CD4-positive, alpha-beta T cell (primary cell): ENCODE measurements around the gene PPP5C. TPM values are rescaled to one million over a fixed set of nuclear protein-coding genes. Genes with fewer than 3 reads are reported as not detected.
"Not testable (repeated sequence)": the region's sequence is repeated elsewhere in the genome, so short reads cannot be mapped to it uniquely, and the experiment has no call there.

ENCODE experiments used
- ATAC-seq: fragments of 200-7000 bp; cut with Tn5 transposase; one replicate; pipeline ENCODE4 v1.10.0; 2022; ENCODE audit warnings: mild to moderate bottlenecking; ENCODE audit not compliant: poor library complexity
- CTCF ChIA-PET: fragments of 350-600 bp; sonication (Branson Sonifier 250); formaldehyde crosslinking; loops from one replicate; lab custom pipeline; 2021; ENCODE audit warnings: antibody characterized with exemption, inconsistent platforms; lab: Charles Lee
- POLR2A ChIA-PET: fragments of 350-600 bp; sonication (Branson Sonifier 250); formaldehyde crosslinking; loops from one replicate; lab custom pipeline; 2021; ENCODE audit warnings: antibody characterized with exemption, inconsistent platforms; lab: Charles Lee
- DNase-seq, 14 experiments: peaks; one replicate each; pipeline ENCODE4 v3.0.0-alpha.2; 2013 to 2020; ENCODE audit warnings: mixed read lengths in 2 of 14
- H3K27ac ChIP-seq, 2 donors: one replicate each; pipeline versions ENCODE4 v1.5.1 to v1.7.0; 2013; ENCODE audit warnings: low read length in 2 of 2, low read depth in 1 of 2, mild to moderate bottlenecking in 1 of 2
- H3K27me3 ChIP-seq, 2 experiments: 1 replicate in 1 of 2; 2 replicates in 1 of 2; pipeline versions ENCODE4 v1.6.1 to v1.7.0; 2013; ENCODE audit warnings: low read length in 2 of 2, control low read depth in 1 of 2, mild to moderate bottlenecking in 1 of 2, moderate library complexity in 1 of 2; ENCODE audit not compliant: insufficient read depth in 2 of 2, control insufficient read depth in 1 of 2
- H3K36me3 ChIP-seq: one replicate; pipeline ENCODE4 v1.6.1; 2013; ENCODE audit warnings: low read length, control low read depth; ENCODE audit not compliant: insufficient read depth
- H3K4me1 ChIP-seq: one replicate; pipeline ENCODE4 v1.6.1; 2013; ENCODE audit warnings: low read length, control low read depth; ENCODE audit not compliant: insufficient read depth
- H3K4me3 ChIP-seq: one replicate; pipeline ENCODE4 v1.5.1; 2013; ENCODE audit warnings: mild to moderate bottlenecking, low read length, moderate library complexity
- H3K9me3 ChIP-seq, 2 experiments: 1 replicate in 1 of 2; 2 replicates in 1 of 2; pipeline versions ENCODE4 v1.6.1 to v1.7.0; 2013; ENCODE audit warnings: low read length in 2 of 2, mild to moderate bottlenecking in 2 of 2, control low read depth in 1 of 2, moderate library complexity in 1 of 2; ENCODE audit not compliant: control insufficient read depth in 1 of 2, insufficient read depth in 1 of 2
- H3K27ac Mint-ChIP-seq: one replicate; pipeline ENCODE4 v1.8.0; 2020; ENCODE audit warnings: mixed read lengths
- H3K27me3 Mint-ChIP-seq: one replicate; pipeline ENCODE4 v1.8.0; 2021; ENCODE audit warnings: mixed read lengths
- H3K36me3 Mint-ChIP-seq: one replicate; pipeline ENCODE4 v1.8.0; 2021; ENCODE audit warnings: low read depth, mixed read lengths
- H3K4me1 Mint-ChIP-seq: one replicate; pipeline ENCODE4 v1.8.0; 2021; ENCODE audit warnings: low read depth, mixed read lengths
- H3K4me3 Mint-ChIP-seq: one replicate; pipeline ENCODE4 v1.8.0; 2020; ENCODE audit warnings: mild to moderate bottlenecking, mixed read lengths
- H3K9me3 Mint-ChIP-seq: one replicate; pipeline ENCODE4 v1.8.0; 2020; ENCODE audit warnings: mixed read lengths
- intact Hi-C, 2 experiments: fragments of 100-400 bp; cut with DNase I in 1 of 2; cut with micrococcal nuclease in 1 of 2; formaldehyde crosslinking; loops; one replicate each; pipeline versions ENCODE4 v1.15.1 to v1.9.0; 2023 to 2025; cut with DNase I, micrococcal nuclease
- total RNA-seq, 174 experiments: library from RNA in 2 of 174; stranded (reverse) in 2 of 174; gene quantifications; one replicate each; pipeline ENCODE4 v1.2.3 and lab custom pipeline; 2021 to 2026
- TF ChIP-seq, protein P1 (sequence below): fragments of 200-600 bp; IDR thresholded peaks from one replicate; pipeline ENCODE4 v1.8.0; 2022; ENCODE audit warnings: antibody characterized with exemption, mild to moderate bottlenecking

PPP5C gene
- total RNA-seq, 2 experiments from 2014 or later, result 18.9 to 20.2 TPM

DNA sequence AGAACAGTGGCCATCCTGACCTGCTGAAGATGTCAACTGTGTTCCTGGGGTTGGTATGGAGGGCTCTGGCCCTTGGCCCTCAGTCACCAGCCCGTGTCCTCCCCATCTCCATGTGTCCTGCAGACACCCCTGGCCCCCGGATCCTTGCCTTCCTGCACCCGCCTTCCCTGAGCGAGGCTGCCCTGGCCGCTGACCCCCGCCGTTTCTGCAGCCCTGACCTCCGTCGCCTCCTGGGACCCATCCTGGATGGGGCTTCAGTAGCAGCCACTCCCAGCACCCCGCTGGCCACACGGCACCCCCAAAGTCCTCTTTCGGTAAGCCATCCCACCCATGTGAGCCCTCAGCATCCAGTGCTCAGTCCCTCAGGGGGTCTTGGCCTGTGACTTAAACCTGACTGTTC, 25.2 kb upstream of the PPP5C start:
- TF ChIP-seq, protein P1, sequence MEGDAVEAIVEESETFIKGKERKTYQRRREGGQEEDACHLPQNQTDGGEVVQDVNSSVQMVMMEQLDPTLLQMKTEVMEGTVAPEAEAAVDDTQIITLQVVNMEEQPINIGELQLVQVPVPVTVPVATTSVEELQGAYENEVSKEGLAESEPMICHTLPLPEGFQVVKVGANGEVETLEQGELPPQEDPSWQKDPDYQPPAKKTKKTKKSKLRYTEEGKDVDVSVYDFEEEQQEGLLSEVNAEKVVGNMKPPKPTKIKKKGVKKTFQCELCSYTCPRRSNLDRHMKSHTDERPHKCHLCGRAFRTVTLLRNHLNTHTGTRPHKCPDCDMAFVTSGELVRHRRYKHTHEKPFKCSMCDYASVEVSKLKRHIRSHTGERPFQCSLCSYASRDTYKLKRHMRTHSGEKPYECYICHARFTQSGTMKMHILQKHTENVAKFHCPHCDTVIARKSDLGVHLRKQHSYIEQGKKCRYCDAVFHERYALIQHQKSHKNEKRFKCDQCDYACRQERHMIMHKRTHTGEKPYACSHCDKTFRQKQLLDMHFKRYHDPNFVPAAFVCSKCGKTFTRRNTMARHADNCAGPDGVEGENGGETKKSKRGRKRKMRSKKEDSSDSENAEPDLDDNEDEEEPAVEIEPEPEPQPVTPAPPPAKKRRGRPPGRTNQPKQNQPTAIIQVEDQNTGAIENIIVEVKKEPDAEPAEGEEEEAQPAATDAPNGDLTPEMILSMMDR, result no peak
- ChIA-PET CTCF (no interaction called here), POLR2A (no interaction called here)
- Mint-ChIP-seq H3K4me3 (no peak overlapping the region), H3K36me3 (no peaks in the 10 kb centered on the region), H3K27ac (no peak overlapping the region), H3K27me3 (no peaks in the 10 kb centered on the region), H3K4me1 (no peaks in the 10 kb centered on the region), H3K9me3 (peaks cover 4% of the 10 kb centered on the region)
- Histone ChIP-seq H3K9me3 (peaks cover 6 to 8% of the 10 kb centered on the region in 2 experiments), H3K27ac (no peak overlapping the region), H3K36me3 (no peaks in the 10 kb centered on the region), H3K4me3 (no peak overlapping the region), H3K27me3 (no peaks in the 10 kb centered on the region), H3K4me1 (no peaks in the 10 kb centered on the region)
- no peak for DNase-seq
- intact Hi-C loops, result no loop called here
- ATAC-seq, result no peak

DNA sequence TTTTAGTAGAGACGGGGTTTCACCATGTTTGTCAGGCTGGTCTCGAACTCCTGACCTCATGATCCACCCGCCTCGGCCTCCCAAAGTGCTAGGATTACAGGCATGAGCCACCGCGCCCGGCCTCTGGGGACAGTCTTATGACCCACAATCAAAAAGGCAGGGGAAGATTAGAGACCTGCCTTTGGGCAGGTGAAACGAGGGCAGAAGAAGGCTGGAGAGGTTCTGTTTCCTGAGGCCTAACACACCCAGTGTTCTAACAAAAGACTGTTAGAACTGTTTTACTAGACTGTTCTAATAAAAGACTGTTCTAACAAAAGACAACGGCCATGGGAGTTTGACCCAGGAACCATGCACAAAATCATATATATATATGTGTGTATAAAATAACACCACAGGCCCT, 23.7 kb upstream of the PPP5C start:
- H3K27ac Mint-ChIP-seq, POLR2A ChIA-PET, intact Hi-C loops, DNase-seq, H3K27me3 ChIP-seq, H3K27ac ChIP-seq, CTCF ChIA-PET, H3K4me1 Mint-ChIP-seq, H3K27me3 Mint-ChIP-seq, H3K36me3 Mint-ChIP-seq, ATAC-seq, H3K36me3 ChIP-seq, H3K9me3 Mint-ChIP-seq, H3K4me3 Mint-ChIP-seq, H3K4me1 ChIP-seq, H3K4me3 ChIP-seq: not testable (repeated sequence)
- peaks cover 18 to 22% of the 10 kb centered on the region in 2 experiments for H3K9me3 ChIP-seq

DNA sequence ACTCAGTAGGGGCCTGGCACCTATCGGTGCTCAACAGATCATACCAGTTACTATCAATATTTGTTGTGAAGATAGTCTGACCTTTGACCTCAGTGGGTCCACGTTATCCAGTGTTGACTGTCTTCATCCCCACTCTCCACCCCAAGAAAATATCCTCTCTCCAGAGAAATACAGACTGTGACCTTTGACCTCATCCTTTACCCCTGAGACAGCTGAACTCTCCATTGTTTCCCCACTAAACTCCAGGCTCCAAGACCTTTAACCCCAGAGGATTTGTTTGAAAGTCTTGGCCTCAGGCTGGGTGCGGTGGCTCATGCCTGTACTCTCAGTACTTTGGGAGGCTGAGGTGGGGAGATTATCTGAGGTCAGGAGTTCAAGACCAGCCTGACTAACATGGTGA, 22.6 kb upstream of the PPP5C start:
- ChIA-PET POLR2A (no interaction called here), CTCF (interaction anchor here (0.6 kb wide), 1 partner anchor 617 kb away, joined by 4 read pairs; no protein-coding TSS in a partner anchor)
- H3K27ac ChIP-seq, result no peak overlapping the region
- peaks cover 7% of the 10 kb centered on the region for H3K9me3 Mint-ChIP-seq
- H3K4me3 Mint-ChIP-seq, result no peak overlapping the region
- no peaks in the 10 kb centered on the region for H3K27me3 ChIP-seq
- intact Hi-C loops, result no loop called here
- peaks cover 12% of the 10 kb centered on the region for H3K36me3 Mint-ChIP-seq
- H3K36me3 ChIP-seq, result no peaks in the 10 kb centered on the region
- ATAC-seq, result no peak
- no peaks in the 10 kb centered on the region for H3K4me1 ChIP-seq
- TF ChIP-seq, protein P1, result no peak
- H3K27me3 Mint-ChIP-seq, result no peaks in the 10 kb centered on the region
- DNase-seq, result no peak
- H3K27ac Mint-ChIP-seq, result no peak overlapping the region
- peaks cover 24 to 31% of the 10 kb centered on the region in 2 experiments for H3K9me3 ChIP-seq
- H3K4me1 Mint-ChIP-seq, result no peaks in the 10 kb centered on the region
- no peak overlapping the region for H3K4me3 ChIP-seq

DNA sequence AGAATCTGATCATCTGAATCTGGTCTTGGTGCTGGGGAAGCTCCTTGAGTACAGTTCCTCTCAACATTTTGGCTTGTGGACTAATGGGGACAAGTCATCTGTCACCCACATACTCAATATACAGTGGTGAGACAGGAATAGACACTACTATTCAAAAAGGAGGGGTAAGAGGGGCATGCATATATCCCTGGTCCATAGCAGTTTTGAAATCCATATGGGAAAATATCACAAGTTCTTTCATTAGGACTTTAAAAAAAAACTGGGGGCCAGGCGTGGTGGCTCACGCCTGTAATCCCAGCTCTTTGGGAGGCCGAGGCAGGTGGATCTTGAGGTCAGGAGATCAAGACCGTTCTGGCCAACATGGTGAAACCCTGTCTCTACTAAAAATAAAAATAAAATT, 20.3 kb upstream of the PPP5C start:
- H3K4me1 Mint-ChIP-seq, result no peaks in the 10 kb centered on the region
- no peaks in the 10 kb centered on the region for H3K27me3 ChIP-seq
- ChIA-PET CTCF (no interaction called here), POLR2A (no interaction called here)
- peaks cover 31 to 35% of the 10 kb centered on the region in 2 experiments for H3K9me3 ChIP-seq
- no peak overlapping the region for H3K4me3 ChIP-seq
- TF ChIP-seq, protein P1, result no peak
- DNase-seq, result no peak
- no peak overlapping the region for H3K27ac ChIP-seq
- H3K27ac Mint-ChIP-seq, result no peak overlapping the region
- intact Hi-C loops, result loop anchor here in 1 of 2 experiments (5.0 kb wide), 1 partner anchor 1736 kb away; no protein-coding TSS in a partner anchor
- H3K36me3 ChIP-seq, result no peaks in the 10 kb centered on the region
- peaks cover 12% of the 10 kb centered on the region for H3K36me3 Mint-ChIP-seq
- peaks cover 9% of the 10 kb centered on the region for H3K9me3 Mint-ChIP-seq
- no peaks in the 10 kb centered on the region for H3K27me3 Mint-ChIP-seq
- no peaks in the 10 kb centered on the region for H3K4me1 ChIP-seq
- H3K4me3 Mint-ChIP-seq, result no peak overlapping the region
- no peak for ATAC-seq
